Mesenchymal stem cell (in vitro differentiated cells and primary cell): ENCODE measurements around the gene LGR5.
A peak's percentile ranks its signal among the peaks of the same experiment; 100 is the strongest.

ENCODE experiments used
- DNase-seq: peaks from one replicate; pipeline ENCODE4 v3.0.0-alpha.2; 2013
- H2AFZ ChIP-seq: one replicate; pipeline ENCODE4 v1.6.1; 2013; ENCODE audit warnings: low read depth, mild to moderate bottlenecking, control low read depth, inconsistent platforms, low read length, moderate library complexity
- H2AK5ac ChIP-seq: 2 replicates; pipeline ENCODE4 v1.6.1; 2013; ENCODE audit warnings: low read length, moderate library complexity, mild to moderate bottlenecking, inconsistent platforms; ENCODE audit not compliant: severe bottlenecking
- H2BK120ac ChIP-seq: one replicate; pipeline ENCODE4 v1.6.1; 2013; ENCODE audit warnings: low read depth, mild to moderate bottlenecking, inconsistent platforms, low read length, moderate library complexity
- H2BK12ac ChIP-seq, 2 experiments: one replicate each; pipeline ENCODE4 v1.6.1; 2013; ENCODE audit warnings: inconsistent platforms in 2 of 2, low read length in 2 of 2, mild to moderate bottlenecking in 2 of 2, moderate library complexity in 2 of 2, control low read depth in 1 of 2
- H2BK15ac ChIP-seq: one replicate; pipeline ENCODE4 v1.6.1; 2013; ENCODE audit warnings: mild to moderate bottlenecking, low read depth, inconsistent platforms; ENCODE audit not compliant: poor library complexity, severe bottlenecking
- H2BK5ac ChIP-seq: 2 replicates; pipeline ENCODE4 v1.6.1; 2013; ENCODE audit warnings: low read depth, mild to moderate bottlenecking, low read length, control low read depth, inconsistent platforms; ENCODE audit not compliant: poor library complexity, severe bottlenecking
- H3K14ac ChIP-seq, 2 experiments: one replicate each; pipeline ENCODE4 v1.6.1; 2013; ENCODE audit warnings: inconsistent platforms in 2 of 2, low read length in 2 of 2, control low read depth in 1 of 2, mild to moderate bottlenecking in 1 of 2, moderate library complexity in 1 of 2
- H3K18ac ChIP-seq, 2 experiments: one replicate each; pipeline ENCODE4 v1.6.1; 2013; ENCODE audit warnings: inconsistent platforms in 2 of 2, low read length in 2 of 2, control low read depth in 1 of 2, low read depth in 1 of 2, mild to moderate bottlenecking in 1 of 2
- H3K23ac ChIP-seq, 2 experiments: one replicate each; pipeline ENCODE4 v1.6.1; 2013; ENCODE audit warnings: inconsistent platforms in 2 of 2, low read length in 2 of 2, mild to moderate bottlenecking in 2 of 2, moderate library complexity in 2 of 2, control low read depth in 1 of 2
- H3K27ac ChIP-seq: 2 replicates; pipeline ENCODE4 v1.5.1; 2013; ENCODE audit warnings: mild to moderate bottlenecking, moderate library complexity, low read length, control low read depth, inconsistent platforms; ENCODE audit not compliant: poor library complexity, severe bottlenecking
- H3K27me3 ChIP-seq, 2 experiments: 2 replicates each; pipeline versions ENCODE4 v1.6.1 to v1.7.0; 2013; ENCODE audit warnings: low read length in 2 of 2, mild to moderate bottlenecking in 2 of 2, moderate library complexity in 2 of 2, control low read depth in 1 of 2, inconsistent platforms in 1 of 2; ENCODE audit not compliant: control insufficient read depth in 1 of 2, insufficient read depth in 1 of 2
- H3K36me3 ChIP-seq, 2 experiments: 2 replicates each; pipeline versions ENCODE4 v1.6.1 to v1.7.0; 2013; ENCODE audit warnings: low read length in 2 of 2, control low read depth in 1 of 2, inconsistent platforms in 1 of 2, low read depth in 1 of 2, mild to moderate bottlenecking in 1 of 2; ENCODE audit not compliant: insufficient read depth in 2 of 2, control insufficient read depth in 1 of 2
- H3K4ac ChIP-seq, 2 experiments: one replicate each; pipeline ENCODE4 v1.6.1; 2013; ENCODE audit warnings: inconsistent platforms in 2 of 2, low read length in 2 of 2, mild to moderate bottlenecking in 2 of 2, moderate library complexity in 2 of 2, control low read depth in 1 of 2, low read depth in 1 of 2
- H3K4me1 ChIP-seq: 2 replicates; pipeline ENCODE4 v1.6.1; 2013; ENCODE audit warnings: low read depth, low read length, control low read depth; ENCODE audit not compliant: control insufficient read depth, insufficient read depth
- H3K4me2 ChIP-seq: 2 replicates; pipeline ENCODE4 v1.6.1; 2013; ENCODE audit warnings: low read length, mild to moderate bottlenecking, inconsistent platforms; ENCODE audit not compliant: poor library complexity, severe bottlenecking
- H3K4me3 ChIP-seq, 2 experiments: 2 replicates each; pipeline versions ENCODE4 v1.5.1 to v1.7.0; 2013; ENCODE audit warnings: low read length in 2 of 2, mild to moderate bottlenecking in 2 of 2, control low read depth in 1 of 2, low read depth in 1 of 2; ENCODE audit not compliant: insufficient read depth in 1 of 2
- H3K79me1 ChIP-seq: replicated peaks from 2 replicates; pipeline ENCODE4 v1.6.1; 2013; ENCODE audit warnings: mild to moderate bottlenecking, control low read depth, low read length, inconsistent platforms; ENCODE audit not compliant: poor library complexity, severe bottlenecking
- H3K9ac ChIP-seq: 2 replicates; pipeline ENCODE4 v1.7.0; 2013; ENCODE audit warnings: mild to moderate bottlenecking, low read length, moderate library complexity
- H3K9me3 ChIP-seq: 2 replicates; pipeline ENCODE4 v1.7.0; 2013; ENCODE audit warnings: mild to moderate bottlenecking, low read length; ENCODE audit not compliant: control insufficient read depth
- H4K8ac ChIP-seq: one replicate; pipeline ENCODE4 v1.6.1; 2013; ENCODE audit warnings: inconsistent platforms, mild to moderate bottlenecking, low read length, moderate library complexity
- H4K91ac ChIP-seq: one replicate; pipeline ENCODE4 v1.6.1; 2013; ENCODE audit warnings: mild to moderate bottlenecking, low read length, inconsistent platforms
- WGBS: methylation state at CpG from one replicate; pipeline ENCODE4 v1.1.7; 2013; ENCODE audit warnings: mixed read lengths; 5-methylcytosine and 5-hydroxymethylcytosine counted together

Gene LGR5

GRCh38 chr12:71546322-71546861 is 106.8 kb downstream of the LGR5 start:
- Histone ChIP-seq H4K8ac (no peak overlapping the region), H2AK5ac (peak overlapping the region; percentile 82), H3K14ac (no peak overlapping the region), H3K4me2 (no peak overlapping the region), H3K9ac (no peak overlapping the region), H2BK15ac (no peak overlapping the region), H3K27me3 (peaks cover 0 to 22% of the 10 kb centered on the region in 2 experiments), H2BK120ac (no peak overlapping the region), H2BK5ac (no peak overlapping the region), H3K4me3 (no peak overlapping the region), H2AFZ (no peak overlapping the region), H4K91ac (no peak overlapping the region), H3K4me1 (no peaks in the 10 kb centered on the region), H3K4ac (no peak overlapping the region), H3K79me1 (no peaks in the 10 kb centered on the region), H3K23ac (no peak overlapping the region), H3K36me3 (no peaks in the 10 kb centered on the region), H2BK12ac (no peak overlapping the region), H3K18ac (no peak overlapping the region), H3K9me3 (no peaks in the 10 kb centered on the region), H3K27ac (no peak overlapping the region)
- WGBS = 95% methylated on average over 1 of the region's 2 CpGs
- DNase-seq = no peak

GRCh38 chr12:71548893-71549292 is 109.3 kb downstream of the LGR5 start:
- H2AK5ac ChIP-seq = no peak overlapping the region
- no peak overlapping the region for H3K4me2 ChIP-seq
- no peak overlapping the region for H2AFZ ChIP-seq
- H2BK12ac ChIP-seq = no peak overlapping the region
- no peak overlapping the region for H2BK5ac ChIP-seq
- no peak overlapping the region for H3K9ac ChIP-seq
- H3K27me3 ChIP-seq = peaks cover 0 to 1% of the 10 kb centered on the region in 2 experiments
- no peaks in the 10 kb centered on the region for H3K36me3 ChIP-seq
- no peak overlapping the region for H3K23ac ChIP-seq
- WGBS = 96% methylated on average over 3 of the region's 3 CpGs
- no peak overlapping the region for H3K4me3 ChIP-seq
- DNase-seq = no peak
- no peak overlapping the region for H3K14ac ChIP-seq
- no peak overlapping the region for H2BK120ac ChIP-seq
- no peaks in the 10 kb centered on the region for H3K4me1 ChIP-seq
- no peaks in the 10 kb centered on the region for H3K79me1 ChIP-seq
- no peak overlapping the region for H3K4ac ChIP-seq
- no peak overlapping the region for H3K27ac ChIP-seq
- H4K91ac ChIP-seq = no peak overlapping the region
- H3K9me3 ChIP-seq = no peaks in the 10 kb centered on the region
- H2BK15ac ChIP-seq = no peak overlapping the region
- no peak overlapping the region for H4K8ac ChIP-seq
- H3K18ac ChIP-seq = no peak overlapping the region

- Histone ChIP-seq H3K18ac (no peak overlapping the region), H4K91ac (no peak overlapping the region), H2AK5ac (no peak overlapping the region), H2AFZ (no peak overlapping the region), H3K14ac (no peak overlapping the region), H3K27ac (no peak overlapping the region), H2BK15ac (no peak overlapping the region), H2BK120ac (no peak overlapping the region), H3K4me1 (no peaks in the 10 kb centered on the region), H3K9ac (no peak overlapping the region), H3K23ac (no peak overlapping the region), H3K4me3 (no peak overlapping the region), H3K4me2 (no peak overlapping the region), H3K4ac (no peak overlapping the region), H2BK5ac (no peak overlapping the region), H4K8ac (no peak overlapping the region), H3K79me1 (no peaks in the 10 kb centered on the region), H3K9me3 (no peaks in the 10 kb centered on the region), H3K36me3 (no peaks in the 10 kb centered on the region), H2BK12ac (no peak overlapping the region), H3K27me3 (no peaks in the 10 kb centered on the region)
- peak; percentile 41 for DNase-seq
- WGBS = 71% methylated on average over 3 of the region's 3 CpGs
These were observed 111.9 kb downstream of the LGR5 start for GRCh38 chr12:71551529-71551928.

GRCh38 chr12:71552728-71553501 is 113.3 kb downstream of the LGR5 start:
- Histone ChIP-seq H4K91ac (no peak overlapping the region), H3K27ac (no peak overlapping the region), H3K36me3 (no peaks in the 10 kb centered on the region), H3K4ac (no peak overlapping the region), H3K27me3 (no peaks in the 10 kb centered on the region), H3K9me3 (no peaks in the 10 kb centered on the region), H2AK5ac (no peak overlapping the region), H3K23ac (no peak overlapping the region), H2BK120ac (no peak overlapping the region), H2BK15ac (no peak overlapping the region), H3K14ac (no peak overlapping the region), H3K9ac (no peak overlapping the region), H4K8ac (no peak overlapping the region), H3K4me1 (peaks cover 3% of the 10 kb centered on the region), H3K18ac (no peak overlapping the region), H3K79me1 (no peaks in the 10 kb centered on the region), H3K4me2 (no peak overlapping the region), H2BK12ac (no peak overlapping the region), H3K4me3 (no peak overlapping the region), H2BK5ac (no peak overlapping the region), H2AFZ (no peak overlapping the region)
- 97% methylated on average over 4 of the region's 5 CpGs for WGBS
- no peak for DNase-seq
